Fibroblast of lung (primary cell): Measurements from ENCODE around the gene SRY.

Source experiments
- CTCF ChIP-seq, 2 donors: IDR thresholded peaks in 1 of 2; conservative IDR thresholded peaks in 1 of 2; 1 replicate in 1 of 2; 2 replicates in 1 of 2; pipeline ENCODE4 v1.5.1; 2011 to 2012; ENCODE audit warnings: low read length in 2 of 2, control low read depth in 1 of 2, inconsistent platforms in 1 of 2, low read depth in 1 of 2, mild to moderate bottlenecking in 1 of 2
- EZH2 ChIP-seq: IDR thresholded peaks from 2 replicates; pipeline ENCODE4 v1.5.1; 2012; ENCODE audit warnings: low read length, control low read depth, mild to moderate bottlenecking; ENCODE audit errors: missing control alignments

GRCh38 chrY:2789756-2790155 lies 2.3 kb upstream of the SRY start:
- TF ChIP-seq CTCF (conservative IDR thresholded peaks at IDR 0.05 in 1 of 2, IDR thresholded peaks at IDR 0.05 in 1 of 2; ENCODE audit: low read depth in 1 of 2, low read length in 2 of 2), result no peak
- no peak for TF ChIP-seq EZH2
